Measurements from ENCODE around the gene GRIK3.

DNA sequence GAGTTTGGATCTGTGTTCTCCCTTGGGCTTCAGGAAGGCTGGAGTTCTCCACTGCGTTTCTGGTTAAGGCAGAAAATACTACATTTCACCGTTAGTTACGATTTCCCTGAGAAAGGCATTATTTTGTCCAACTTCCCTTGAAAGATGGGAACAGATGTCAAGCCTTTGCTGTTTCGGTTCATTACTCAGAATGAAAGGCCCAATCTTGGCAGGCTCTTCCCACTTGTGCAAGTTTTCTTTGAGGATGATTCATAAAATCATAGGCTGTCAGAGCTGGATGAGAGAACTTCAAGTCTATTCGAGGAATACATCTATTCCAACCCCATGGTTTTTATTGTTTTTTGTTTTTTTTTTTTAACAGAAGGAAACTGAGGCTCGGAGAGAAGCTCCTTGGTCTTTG is 205.2 kb downstream of the GRIK3 start:
- TF ChIP-seq, protein P1, sequence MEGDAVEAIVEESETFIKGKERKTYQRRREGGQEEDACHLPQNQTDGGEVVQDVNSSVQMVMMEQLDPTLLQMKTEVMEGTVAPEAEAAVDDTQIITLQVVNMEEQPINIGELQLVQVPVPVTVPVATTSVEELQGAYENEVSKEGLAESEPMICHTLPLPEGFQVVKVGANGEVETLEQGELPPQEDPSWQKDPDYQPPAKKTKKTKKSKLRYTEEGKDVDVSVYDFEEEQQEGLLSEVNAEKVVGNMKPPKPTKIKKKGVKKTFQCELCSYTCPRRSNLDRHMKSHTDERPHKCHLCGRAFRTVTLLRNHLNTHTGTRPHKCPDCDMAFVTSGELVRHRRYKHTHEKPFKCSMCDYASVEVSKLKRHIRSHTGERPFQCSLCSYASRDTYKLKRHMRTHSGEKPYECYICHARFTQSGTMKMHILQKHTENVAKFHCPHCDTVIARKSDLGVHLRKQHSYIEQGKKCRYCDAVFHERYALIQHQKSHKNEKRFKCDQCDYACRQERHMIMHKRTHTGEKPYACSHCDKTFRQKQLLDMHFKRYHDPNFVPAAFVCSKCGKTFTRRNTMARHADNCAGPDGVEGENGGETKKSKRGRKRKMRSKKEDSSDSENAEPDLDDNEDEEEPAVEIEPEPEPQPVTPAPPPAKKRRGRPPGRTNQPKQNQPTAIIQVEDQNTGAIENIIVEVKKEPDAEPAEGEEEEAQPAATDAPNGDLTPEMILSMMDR (conservative IDR thresholded peaks at IDR 0.05 in 1 of 2, IDR thresholded peaks at IDR 0.05 in 1 of 2; ENCODE audit: extremely low read depth in 1 of 2, insufficient read depth in 1 of 2, low read depth in 1 of 2, low read length in 2 of 2): no peak
- no peak for TF ChIP-seq EZH2 (IDR thresholded peaks at IDR 0.05; ENCODE audit: borderline replicate concordance, low read length)
